Measurements from ENCODE around the gene ING1.
A peak's percentile ranks its signal among the peaks of the same experiment; 100 is the strongest.

ING1 gene

DNA sequence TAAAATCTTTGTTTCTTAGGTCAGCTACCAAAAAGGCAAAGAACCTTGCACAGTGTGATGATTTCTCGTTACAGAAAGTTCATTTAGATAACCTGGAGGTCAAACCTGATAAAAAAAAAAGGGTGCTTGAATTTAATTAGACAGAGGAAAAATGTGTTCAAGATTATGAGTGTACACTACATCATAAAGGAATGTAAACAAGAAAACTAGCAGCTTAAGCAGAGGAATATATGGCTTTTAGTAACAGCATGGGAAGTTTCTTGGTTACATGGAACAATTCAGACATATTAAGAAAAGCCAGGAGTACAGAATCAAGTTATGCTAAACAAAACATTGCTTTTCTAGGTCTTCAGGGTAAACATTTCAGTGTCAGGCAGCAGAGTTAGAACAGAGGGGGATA, 32.9 kb downstream of the ING1 start:
- DNase-seq (ENCODE audit: low read depth): peak; percentile 17
- H3K4me3 ChIP-seq (ENCODE audit: low read length): no peak overlapping the region
- TF ChIP-seq CTCF (conservative IDR thresholded peaks at IDR 0.05; ENCODE audit: low read length): no peak

DNA sequence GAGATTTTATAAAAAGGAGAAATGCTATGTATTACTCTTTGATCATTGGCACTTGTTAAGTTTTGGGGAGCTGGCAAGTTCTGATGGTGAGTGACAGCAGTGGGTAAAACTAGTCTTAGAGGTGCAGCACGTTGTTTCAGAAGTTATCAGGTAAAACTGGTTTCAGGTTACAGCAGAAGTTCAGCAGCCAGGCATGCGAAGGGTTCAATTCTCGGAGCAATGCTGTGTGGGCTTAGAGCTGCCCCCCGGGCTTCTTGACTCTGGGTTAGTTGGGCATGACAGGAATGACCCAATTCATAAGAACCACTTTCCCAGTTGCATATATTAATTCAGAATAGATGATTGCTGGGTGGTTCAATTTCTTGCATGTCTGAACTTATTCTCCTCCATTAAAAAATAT, 34.8 kb downstream of the ING1 start:
- H3K4me3 ChIP-seq (ENCODE audit: low read length): no peak overlapping the region
- TF ChIP-seq CTCF (conservative IDR thresholded peaks at IDR 0.05; ENCODE audit: low read length): no peak
- no peak for DNase-seq (ENCODE audit: low read depth)

DNA sequence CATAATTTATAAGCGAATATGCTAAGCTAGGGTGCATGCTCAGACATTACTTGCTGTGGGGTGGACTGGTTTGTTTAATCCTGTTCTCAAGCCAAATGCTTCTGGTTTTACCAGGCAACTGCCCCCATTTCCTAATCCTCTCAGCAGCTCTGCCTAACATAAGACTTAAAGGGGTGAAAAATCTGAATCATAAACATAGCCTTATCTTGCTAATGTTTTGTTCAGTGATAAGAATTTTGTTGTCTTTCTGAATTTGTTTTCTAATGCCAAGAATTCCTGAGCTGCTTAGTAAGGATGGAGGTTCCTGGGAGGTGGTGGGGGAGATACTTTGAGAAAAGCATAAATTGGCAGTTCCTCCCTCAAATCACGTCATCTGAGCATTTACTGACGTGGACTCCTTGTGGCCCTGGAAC, 42.7 kb downstream of the ING1 start:
- H3K4me3 ChIP-seq (ENCODE audit: low read length): no peak overlapping the region
- TF ChIP-seq CTCF (conservative IDR thresholded peaks at IDR 0.05; ENCODE audit: low read length): no peak
- DNase-seq (ENCODE audit: low read depth): peak; percentile 42

GRCh38 chr13:110757296-110757695, 43.8 kb downstream of the ING1 start:
- DNase-seq (ENCODE audit: low read depth): no peak
- no peak overlapping the region for H3K4me3 ChIP-seq (ENCODE audit: low read length)
- no peak for TF ChIP-seq CTCF (conservative IDR thresholded peaks at IDR 0.05; ENCODE audit: low read length)

GRCh38 chr13:110758195-110758805, 44.8 kb downstream of the ING1 start:
- no peak overlapping the region for H3K4me3 ChIP-seq (ENCODE audit: low read length)
- no peak for TF ChIP-seq CTCF (conservative IDR thresholded peaks at IDR 0.05; ENCODE audit: low read length)
- peak; percentile 66 for DNase-seq (ENCODE audit: low read depth)

GRCh38 chr13:110759710-110760109, 46.2 kb downstream of the ING1 start:
- no peak overlapping the region for H3K4me3 ChIP-seq (ENCODE audit: low read length)
- TF ChIP-seq CTCF (conservative IDR thresholded peaks at IDR 0.05; ENCODE audit: low read length): no peak
- peak; percentile 21 for DNase-seq (ENCODE audit: low read depth)

- no peak overlapping the region for H3K4me3 ChIP-seq (ENCODE audit: low read length)
- DNase-seq (ENCODE audit: low read depth): no peak
- no peak for TF ChIP-seq CTCF (conservative IDR thresholded peaks at IDR 0.05; ENCODE audit: low read length)
Measured at GRCh38 chr13:110760611-110761010, 47.1 kb downstream of the ING1 start.
